WERI-Rb-1 (cell line): ENCODE measurements around the gene KLHL2.
"Not testable (repeated sequence)": the region's sequence is repeated elsewhere in the genome, so short reads cannot be mapped to it uniquely, and the experiment has no call there.

Experiments
- DNase-seq: peaks from one replicate; pipeline ENCODE4 v3.0.0-alpha.2; 2020
- H3K27ac ChIP-seq: fragments of 250-450 bp; sonication (Bioruptor Pico); 2 replicates; pipeline ENCODE4 v1.5.1; 2020; ENCODE audit warnings: mild to moderate bottlenecking, moderate library complexity
- H3K27me3 ChIP-seq: fragments of 250-450 bp; sonication (Bioruptor Pico); 2 replicates; pipeline ENCODE4 v1.5.1; 2021; ENCODE audit warnings: mild to moderate bottlenecking, low read depth, moderate library complexity; ENCODE audit not compliant: insufficient read depth, severe bottlenecking
- H3K36me3 ChIP-seq: fragments of 250-450 bp; sonication (Bioruptor Pico); 2 replicates; pipeline ENCODE4 v1.5.1; 2020; ENCODE audit warnings: mild to moderate bottlenecking, moderate library complexity
- H3K4me3 ChIP-seq: 2 replicates; pipeline ENCODE4 v1.5.1; 2011; ENCODE audit warnings: low read depth, mild to moderate bottlenecking, control low read depth, low read length
- H3K9me3 ChIP-seq: fragments of 250-450 bp; sonication (Bioruptor Pico); 2 replicates; pipeline ENCODE4 v1.5.1; 2021; ENCODE audit warnings: mild to moderate bottlenecking, moderate library complexity; ENCODE audit not compliant: severe bottlenecking
- CTCF ChIP-seq: IDR thresholded peaks from 2 replicates; pipeline ENCODE4 v1.5.1; 2011; ENCODE audit warnings: low read depth, mild to moderate bottlenecking, control low read depth, inconsistent platforms, low read length

Gene KLHL2

GRCh38 chr4:165207431-165208220 lies at the start of gene KLHL2:
TSS of gene KLHL2 (plus strand) at chr4:165207561. CDS start at chr4:165207877, 316 bp downstream.
- Histone ChIP-seq H3K27me3 (no peaks in the 10 kb centered on the region), H3K27ac (peak within 1 kb of the TSS; percentile 57; the same call in 1 of the 2 replicates), H3K36me3 (no peaks in the 10 kb centered on the region), H3K9me3 (no peaks in the 10 kb centered on the region), H3K4me3 (peak within 1 kb of the TSS; percentile 92)
- peak; percentile 86 for DNase-seq
- no peak for TF ChIP-seq CTCF

- Histone ChIP-seq H3K9me3 (peaks cover 5% of the 10 kb centered on the region), H3K4me3 (no peak overlapping the region), H3K27me3 (no peaks in the 10 kb centered on the region), H3K27ac (no peak overlapping the region), H3K36me3 (no peaks in the 10 kb centered on the region)
- no peak for DNase-seq
- no peak for TF ChIP-seq CTCF
Observed at GRCh38 chr4:165158762-165159161, 48.6 kb upstream of the KLHL2 start.

GRCh38 chr4:165164257-165164656 lies 43.1 kb upstream of the KLHL2 start:
- Histone ChIP-seq H3K4me3 (no peak overlapping the region), H3K36me3 (no peaks in the 10 kb centered on the region), H3K9me3 (no peaks in the 10 kb centered on the region), H3K27ac (no peak overlapping the region), H3K27me3 (no peaks in the 10 kb centered on the region)
- TF ChIP-seq CTCF: no peak
- no peak for DNase-seq

- not testable (repeated sequence) for H3K27me3 ChIP-seq, H3K4me3 ChIP-seq, H3K9me3 ChIP-seq, DNase-seq, H3K27ac ChIP-seq, H3K36me3 ChIP-seq
Observed at GRCh38 chr4:165166872-165167271, 40.5 kb upstream of the KLHL2 start.

- no peak overlapping the region for H3K27ac ChIP-seq
- no peaks in the 10 kb centered on the region for H3K9me3 ChIP-seq
Observed at GRCh38 chr4:165167650-165168049, 39.7 kb upstream of the KLHL2 start.

GRCh38 chr4:165170819-165171218 lies 36.5 kb upstream of the KLHL2 start:
- Histone ChIP-seq H3K9me3 (no peaks in the 10 kb centered on the region), H3K36me3 (no peaks in the 10 kb centered on the region), H3K27ac (no peak overlapping the region), H3K4me3 (no peak overlapping the region), H3K27me3 (no peaks in the 10 kb centered on the region)
- no peak for TF ChIP-seq CTCF
- no peak for DNase-seq

More at GRCh38 chr4:165167650-165168049, 39.7 kb upstream of the KLHL2 start:
- H3K36me3 ChIP-seq: no peaks in the 10 kb centered on the region
- no peak overlapping the region for H3K4me3 ChIP-seq
- no peaks in the 10 kb centered on the region for H3K27me3 ChIP-seq
- DNase-seq: no peak
- TF ChIP-seq CTCF: no peak

- not testable (repeated sequence) for H3K9me3 ChIP-seq, H3K4me3 ChIP-seq, DNase-seq, H3K27me3 ChIP-seq, H3K27ac ChIP-seq, H3K36me3 ChIP-seq
Observed at GRCh38 chr4:165175470-165175869, 31.9 kb upstream of the KLHL2 start.
